Choroid plexus epithelial cell (primary cell): ENCODE measurements around the gene COL5A1.

Experiments
- DNase-seq: peaks from one replicate; pipeline ENCODE4 v3.0.0-alpha.2; 2010; ENCODE audit warnings: low read depth
- H3K4me3 ChIP-seq: 2 replicates; pipeline ENCODE4 v1.5.1; 2011; ENCODE audit warnings: low read depth, mild to moderate bottlenecking, control low read depth, low read length, moderate library complexity
- TF ChIP-seq, protein P1 (sequence below): conservative IDR thresholded peaks from 2 replicates; pipeline ENCODE4 v1.5.1; 2011; ENCODE audit warnings: low read depth, mild to moderate bottlenecking, control low read depth, inconsistent platforms, low read length, moderate library complexity

Gene COL5A1

DNA sequence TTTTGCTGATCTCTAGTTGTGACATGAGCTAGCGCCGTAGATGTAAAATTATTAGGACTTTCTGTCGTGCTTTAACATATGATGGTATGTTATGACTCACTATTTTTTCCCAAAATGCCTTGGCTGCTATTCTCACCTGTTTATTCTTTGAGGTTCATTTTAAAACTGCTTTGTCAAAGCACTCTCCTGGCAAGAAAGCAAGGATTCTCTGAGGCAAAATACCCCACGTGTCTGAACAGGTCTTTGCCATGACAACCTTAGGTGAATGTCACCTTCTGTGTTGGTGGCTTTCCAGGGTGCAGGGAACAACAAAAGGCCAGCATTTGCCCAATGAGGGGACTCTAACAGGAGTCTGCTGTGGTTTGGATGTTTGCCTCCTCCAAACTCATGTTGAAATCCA, 30.6 kb upstream of the COL5A1 start:
- no peak overlapping the region for H3K4me3 ChIP-seq
- TF ChIP-seq, protein P1, sequence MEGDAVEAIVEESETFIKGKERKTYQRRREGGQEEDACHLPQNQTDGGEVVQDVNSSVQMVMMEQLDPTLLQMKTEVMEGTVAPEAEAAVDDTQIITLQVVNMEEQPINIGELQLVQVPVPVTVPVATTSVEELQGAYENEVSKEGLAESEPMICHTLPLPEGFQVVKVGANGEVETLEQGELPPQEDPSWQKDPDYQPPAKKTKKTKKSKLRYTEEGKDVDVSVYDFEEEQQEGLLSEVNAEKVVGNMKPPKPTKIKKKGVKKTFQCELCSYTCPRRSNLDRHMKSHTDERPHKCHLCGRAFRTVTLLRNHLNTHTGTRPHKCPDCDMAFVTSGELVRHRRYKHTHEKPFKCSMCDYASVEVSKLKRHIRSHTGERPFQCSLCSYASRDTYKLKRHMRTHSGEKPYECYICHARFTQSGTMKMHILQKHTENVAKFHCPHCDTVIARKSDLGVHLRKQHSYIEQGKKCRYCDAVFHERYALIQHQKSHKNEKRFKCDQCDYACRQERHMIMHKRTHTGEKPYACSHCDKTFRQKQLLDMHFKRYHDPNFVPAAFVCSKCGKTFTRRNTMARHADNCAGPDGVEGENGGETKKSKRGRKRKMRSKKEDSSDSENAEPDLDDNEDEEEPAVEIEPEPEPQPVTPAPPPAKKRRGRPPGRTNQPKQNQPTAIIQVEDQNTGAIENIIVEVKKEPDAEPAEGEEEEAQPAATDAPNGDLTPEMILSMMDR = no peak
- DNase-seq = no peak

DNA sequence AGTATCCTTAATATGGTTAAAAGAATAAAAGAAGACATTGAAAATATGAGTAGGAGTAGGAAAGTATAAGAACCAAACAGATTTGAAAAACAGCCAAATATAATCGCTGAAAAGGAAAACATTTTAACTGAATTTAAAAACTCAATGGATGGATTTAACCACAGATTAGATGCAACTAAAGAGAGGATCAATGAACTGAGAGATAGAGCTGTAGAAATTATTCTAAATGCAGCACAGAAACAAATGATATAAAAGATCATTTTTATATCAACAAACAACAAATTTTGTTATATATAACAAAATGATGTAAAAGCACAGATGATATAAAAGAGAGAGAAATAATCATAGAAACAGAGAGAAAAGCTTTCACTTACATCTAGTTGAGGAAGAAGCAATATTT, 29.3 kb upstream of the COL5A1 start:
- TF ChIP-seq, protein P1 = no peak
- no peak for DNase-seq
- H3K4me3 ChIP-seq = no peak overlapping the region

DNA sequence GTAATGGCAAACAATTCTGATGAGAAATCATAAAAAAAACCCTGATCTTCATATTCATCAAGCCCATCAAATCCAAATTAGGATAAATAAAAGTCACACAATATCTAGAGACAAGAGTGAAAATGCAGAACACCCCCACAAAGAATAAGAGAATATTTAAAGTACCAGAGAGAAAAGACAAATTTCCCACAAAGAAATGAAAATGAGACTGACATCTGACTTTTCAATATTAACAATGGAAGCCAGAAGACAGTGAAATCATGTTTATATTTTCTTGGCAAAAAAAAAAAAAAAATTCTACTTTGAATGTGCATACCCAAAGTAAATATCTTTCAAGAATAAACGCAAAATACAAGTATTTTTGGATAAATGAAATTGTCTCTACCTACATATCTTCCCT, 28.9 kb upstream of the COL5A1 start:
- DNase-seq = no peak
- H3K4me3 ChIP-seq = no peak overlapping the region
- TF ChIP-seq, protein P1 = no peak

DNA sequence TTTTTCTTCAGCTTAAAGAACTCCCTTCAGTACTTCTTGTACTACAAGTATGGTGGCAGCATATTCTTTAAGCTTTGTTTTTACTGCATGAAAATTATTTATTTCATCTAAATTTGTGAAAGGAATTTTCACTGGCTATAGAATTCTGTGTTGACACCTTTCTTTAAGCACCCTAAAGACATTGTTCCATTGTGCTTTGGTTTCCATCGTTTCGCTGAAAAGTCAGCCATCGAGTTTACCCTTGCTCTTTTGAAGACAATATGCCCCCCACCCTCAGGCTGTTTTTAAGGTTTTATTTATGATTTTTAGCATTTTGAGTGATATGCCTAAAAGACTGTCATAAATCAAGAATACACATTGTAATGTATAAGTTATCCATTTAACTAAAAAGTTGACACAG, 27.3 kb upstream of the COL5A1 start:
- DNase-seq = no peak
- TF ChIP-seq, protein P1 = no peak
- no peak overlapping the region for H3K4me3 ChIP-seq

DNA sequence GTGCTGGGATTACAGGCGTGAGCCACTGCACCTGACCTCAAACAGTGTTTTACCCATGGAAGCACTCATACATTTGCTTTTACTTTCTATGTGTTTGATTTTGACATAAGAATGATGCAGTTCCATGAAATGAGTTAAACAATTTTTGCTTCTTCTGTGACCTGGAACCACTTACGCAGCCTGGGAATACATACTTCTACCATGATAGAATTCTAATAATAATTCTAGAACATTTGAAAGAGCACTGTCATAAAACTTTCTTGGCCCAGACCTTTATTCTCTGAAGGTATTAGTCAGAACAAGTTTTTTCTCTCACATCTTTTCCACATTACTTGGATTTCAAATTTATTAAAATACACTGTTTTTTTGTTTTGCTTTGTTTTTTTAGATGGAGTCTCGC, 25.3 kb upstream of the COL5A1 start:
- TF ChIP-seq, protein P1 = no peak
- no peak for DNase-seq

DNA sequence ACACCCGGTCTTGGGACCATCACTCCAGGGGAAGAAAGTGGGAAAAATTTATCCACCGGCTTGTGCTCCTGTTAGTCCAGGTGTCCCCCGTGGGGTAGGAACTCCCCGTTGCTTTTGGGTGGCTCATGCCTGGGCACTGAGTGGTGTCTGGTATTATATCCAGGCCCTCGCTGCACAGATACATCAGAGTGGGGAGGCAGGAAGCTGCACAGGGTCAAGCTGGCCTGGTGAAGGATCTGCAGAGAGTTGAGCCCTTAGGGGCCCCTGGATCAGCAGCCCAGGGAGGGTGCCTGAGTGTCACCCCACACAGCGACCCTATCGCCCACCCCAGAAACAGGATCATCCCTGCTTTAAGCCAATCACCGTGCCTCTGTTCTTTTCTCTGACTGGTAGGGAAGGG, 24.4 kb upstream of the COL5A1 start:
- H3K4me3 ChIP-seq = no peak overlapping the region
- TF ChIP-seq, protein P1 = no peak
- DNase-seq = no peak

More for the DNA sequence above, 25.3 kb upstream of the COL5A1 start:
- H3K4me3 ChIP-seq = no peak overlapping the region

DNA sequence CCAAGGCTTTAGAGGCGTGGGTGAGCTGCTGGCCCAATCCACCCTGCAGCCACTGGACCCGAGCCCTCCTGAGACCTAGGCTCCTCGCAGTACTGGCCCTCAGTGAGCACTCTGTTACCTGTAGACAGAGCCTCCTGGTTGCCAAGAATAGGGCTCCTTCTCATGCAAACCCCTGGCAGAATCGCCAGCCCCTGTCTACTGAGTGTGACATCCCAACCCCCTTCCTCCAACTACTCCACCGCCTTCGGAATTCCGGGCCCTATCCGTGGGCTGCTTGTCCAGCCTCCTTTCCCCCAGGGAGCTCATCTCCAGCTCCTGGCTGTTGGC, 23.8 kb upstream of the COL5A1 start:
- TF ChIP-seq, protein P1 = no peak
- DNase-seq = no peak
- no peak overlapping the region for H3K4me3 ChIP-seq
